T-helper 22 cell (primary cell): ENCODE results near the gene FAM8A1.
A peak's percentile ranks its signal among the peaks of the same experiment; 100 is the strongest.
"Not testable (repeated sequence)": the region's sequence is repeated elsewhere in the genome, so short reads cannot be mapped to it uniquely, and the experiment has no call there.

ENCODE experiments used
- DNase-seq: peaks from one replicate; pipeline ENCODE4 v3.0.0-alpha.2; 2020; ENCODE audit warnings: low read depth

FAM8A1 gene, protein sequence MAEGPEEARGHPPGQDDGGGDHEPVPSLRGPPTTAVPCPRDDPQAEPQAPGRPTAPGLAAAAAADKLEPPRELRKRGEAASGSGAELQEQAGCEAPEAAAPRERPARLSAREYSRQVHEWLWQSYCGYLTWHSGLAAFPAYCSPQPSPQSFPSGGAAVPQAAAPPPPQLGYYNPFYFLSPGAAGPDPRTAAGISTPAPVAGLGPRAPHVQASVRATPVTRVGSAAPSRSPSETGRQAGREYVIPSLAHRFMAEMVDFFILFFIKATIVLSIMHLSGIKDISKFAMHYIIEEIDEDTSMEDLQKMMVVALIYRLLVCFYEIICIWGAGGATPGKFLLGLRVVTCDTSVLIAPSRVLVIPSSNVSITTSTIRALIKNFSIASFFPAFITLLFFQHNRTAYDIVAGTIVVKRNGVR

DNA sequence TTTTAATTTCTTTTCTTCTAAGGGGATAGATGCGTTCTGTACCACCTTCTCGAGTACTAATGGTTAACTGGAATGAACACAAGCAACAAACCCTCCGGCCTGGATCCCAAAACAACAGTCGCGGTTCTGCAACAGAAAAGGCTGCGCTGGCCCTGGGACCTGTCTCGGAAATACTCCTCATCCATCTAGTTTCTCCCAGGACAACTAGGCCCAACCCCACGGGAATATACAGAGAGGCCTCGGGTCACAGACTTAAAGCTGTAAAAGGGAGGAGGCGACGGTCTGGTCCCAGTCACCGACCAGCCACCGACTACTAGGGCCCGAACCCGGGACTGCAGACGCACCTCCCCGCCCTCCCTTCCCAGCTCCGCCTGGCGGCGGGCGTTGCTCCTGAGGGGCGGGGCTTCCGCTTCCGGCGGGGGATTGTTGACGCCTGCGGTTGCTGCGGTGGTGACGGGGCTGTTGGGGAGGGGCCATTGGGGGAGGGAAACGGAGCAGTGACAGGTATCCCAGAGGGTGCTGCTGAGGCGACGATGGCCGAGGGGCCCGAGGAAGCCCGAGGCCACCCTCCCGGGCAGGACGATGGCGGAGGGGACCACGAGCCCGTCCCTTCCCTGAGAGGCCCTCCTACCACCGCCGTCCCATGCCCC is at the start of gene FAM8A1:
FAM8A1 (plus strand) TSS at position 426 of the 650 bp plus-strand sequence; CDS start at position 534, 108 bp downstream.
- peak; percentile 87 for DNase-seq

DNA sequence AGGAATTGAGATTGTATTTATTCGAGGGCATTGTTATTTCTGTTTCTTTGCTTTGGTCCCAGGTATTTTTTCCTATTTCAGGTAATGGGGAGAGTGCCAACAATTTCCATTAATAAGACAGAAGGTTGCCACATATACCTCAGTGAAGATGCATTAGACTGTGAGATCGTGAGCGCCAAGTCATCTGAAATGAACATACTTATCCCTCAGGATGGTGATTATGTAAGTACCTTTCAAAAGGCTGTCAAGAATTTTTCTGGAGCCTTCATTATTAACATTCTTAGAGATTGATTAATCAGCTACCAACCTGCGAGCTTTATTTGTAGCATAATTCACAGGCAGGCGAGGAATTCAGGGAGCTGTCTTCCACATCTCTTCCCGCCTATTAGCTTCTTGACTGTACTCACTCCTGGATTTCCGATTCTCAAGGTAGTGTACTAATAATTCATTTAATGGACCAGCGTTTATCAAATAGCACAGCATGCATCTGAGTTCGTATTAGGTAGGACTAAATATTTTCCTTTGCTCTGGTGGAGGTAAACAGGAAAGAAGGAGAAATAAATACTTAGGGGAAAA is 48.6 kb upstream of the FAM8A1 start:
- DNase-seq: no peak

DNA sequence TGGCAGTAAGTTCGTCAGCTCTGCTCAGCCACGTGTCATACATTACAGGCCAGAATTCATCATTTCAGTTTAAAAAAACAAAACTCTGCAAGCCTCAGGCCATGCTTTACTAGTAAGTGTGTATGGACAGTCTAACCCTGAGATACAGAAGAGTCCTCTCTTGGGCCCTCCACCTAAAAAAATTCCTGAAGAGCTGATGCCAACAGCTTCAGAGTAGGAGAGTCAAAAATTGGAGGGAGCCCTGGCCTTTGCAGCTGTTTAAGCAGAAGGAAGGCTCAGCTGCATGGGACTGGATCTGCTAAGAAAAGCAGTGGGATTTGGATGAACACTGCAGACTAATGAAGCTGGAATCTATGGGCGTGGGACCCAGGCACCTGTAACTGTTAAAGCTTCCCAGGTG is 47.2 kb upstream of the FAM8A1 start:
- no peak for DNase-seq

DNA sequence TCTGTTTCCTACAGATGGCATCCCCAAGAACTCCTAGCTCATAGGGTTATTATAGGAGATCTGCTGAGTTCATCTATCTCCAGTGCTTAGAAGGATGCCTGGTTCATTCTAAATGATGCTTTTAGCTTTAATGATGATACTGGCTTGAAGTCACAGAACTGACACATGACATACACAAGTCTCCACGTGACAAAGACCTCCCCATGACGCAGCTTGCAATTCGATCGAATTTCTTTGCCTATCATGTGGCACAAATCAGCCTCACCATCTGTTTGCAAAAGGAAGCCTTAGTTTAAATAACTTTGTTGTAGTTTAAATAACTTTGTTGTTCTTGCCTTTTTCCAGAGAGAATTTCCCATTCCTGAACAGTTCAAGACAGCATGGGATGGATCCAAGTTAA is 44.1 kb upstream of the FAM8A1 start:
- DNase-seq: no peak

DNA sequence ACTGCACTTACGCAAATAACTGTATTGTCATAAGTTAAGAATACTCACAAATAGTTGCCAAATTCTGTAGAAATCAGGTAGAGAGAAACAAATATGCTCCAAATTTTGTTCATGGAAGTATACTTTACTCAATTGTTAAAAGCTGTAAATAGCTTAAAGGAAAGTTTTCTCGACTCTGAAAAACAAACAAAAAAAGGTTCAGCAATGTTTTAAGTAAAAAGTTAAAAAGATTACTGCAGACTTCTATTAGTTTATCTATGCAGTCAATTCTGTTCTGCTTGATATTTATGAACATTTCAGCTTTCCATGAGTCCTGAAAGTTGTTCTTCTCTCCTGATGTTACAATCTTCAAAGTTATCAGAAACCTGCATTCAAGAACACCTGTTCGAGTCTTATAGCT is 37.5 kb upstream of the FAM8A1 start:
- DNase-seq: no peak

DNA sequence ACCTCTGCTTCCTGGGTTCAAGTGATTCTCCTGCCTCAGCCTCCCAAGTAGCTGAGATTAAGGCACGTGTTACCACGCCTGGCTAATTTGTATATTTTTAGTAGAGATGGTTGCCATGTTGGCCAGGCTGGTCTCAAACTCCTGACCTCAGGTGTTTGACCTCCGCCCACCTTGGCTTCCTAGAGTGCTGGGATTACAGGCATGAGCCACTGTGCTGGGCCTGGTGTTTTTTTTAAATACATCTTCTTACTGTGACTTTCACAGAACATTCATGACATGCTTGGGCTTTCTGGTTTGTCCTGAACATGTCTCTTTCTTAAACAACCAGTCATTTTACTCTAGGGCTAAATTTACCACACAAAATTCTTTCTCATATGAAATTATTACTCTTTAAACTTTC is 34.7 kb upstream of the FAM8A1 start:
- DNase-seq: no peak

DNA sequence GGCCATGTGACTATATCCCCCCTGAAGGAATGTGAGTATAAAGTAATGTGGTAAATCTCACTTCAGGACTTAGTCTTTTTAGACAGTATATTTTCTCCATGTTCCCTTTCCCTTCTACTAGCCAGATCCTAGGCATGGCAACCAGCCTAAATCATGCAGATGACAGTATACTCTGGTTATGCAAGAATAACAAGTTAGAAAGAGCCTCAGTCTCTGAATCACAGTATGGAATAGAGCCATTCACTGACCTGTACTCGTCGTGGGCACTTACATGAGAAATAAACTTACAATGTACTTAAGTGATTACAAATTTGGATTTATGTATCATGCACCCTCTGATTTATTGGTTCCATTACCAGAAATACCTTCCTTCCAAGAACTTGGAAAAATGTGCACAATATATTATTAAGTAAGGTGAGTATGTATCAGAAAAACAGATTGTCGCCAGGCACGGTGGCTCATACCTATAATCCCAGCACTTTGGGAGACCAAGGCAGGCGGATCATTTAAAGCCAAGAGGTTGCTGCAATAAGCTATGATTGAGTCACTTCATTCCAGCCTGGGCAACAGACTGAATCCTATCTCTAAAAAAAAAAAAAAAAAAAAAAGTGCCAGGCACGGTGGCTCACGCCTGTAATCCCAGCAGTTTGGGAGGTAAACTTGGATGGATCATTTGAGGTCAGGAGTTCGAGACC is 25.1 kb upstream of the FAM8A1 start:
- DNase-seq: no peak

DNA sequence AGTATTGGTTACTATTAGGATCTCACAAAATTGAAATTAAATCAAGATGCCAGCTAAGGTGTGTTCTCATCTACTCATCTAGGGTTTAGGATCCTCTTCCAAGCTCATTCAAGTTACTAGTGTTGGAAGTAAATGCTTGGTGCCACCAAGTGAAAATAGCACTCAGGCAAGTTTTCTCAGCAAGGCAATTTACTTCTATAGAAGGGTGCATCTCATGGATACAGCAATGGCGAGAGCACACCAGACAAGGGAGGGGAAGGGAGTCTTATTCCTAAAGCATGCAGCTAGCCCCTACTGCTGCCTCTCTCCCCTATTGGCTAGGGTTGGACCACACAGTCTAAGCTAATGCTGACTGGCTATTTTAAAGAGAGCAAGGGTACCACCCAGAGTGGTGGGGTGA is 23.0 kb upstream of the FAM8A1 start:
- DNase-seq: no peak

DNA sequence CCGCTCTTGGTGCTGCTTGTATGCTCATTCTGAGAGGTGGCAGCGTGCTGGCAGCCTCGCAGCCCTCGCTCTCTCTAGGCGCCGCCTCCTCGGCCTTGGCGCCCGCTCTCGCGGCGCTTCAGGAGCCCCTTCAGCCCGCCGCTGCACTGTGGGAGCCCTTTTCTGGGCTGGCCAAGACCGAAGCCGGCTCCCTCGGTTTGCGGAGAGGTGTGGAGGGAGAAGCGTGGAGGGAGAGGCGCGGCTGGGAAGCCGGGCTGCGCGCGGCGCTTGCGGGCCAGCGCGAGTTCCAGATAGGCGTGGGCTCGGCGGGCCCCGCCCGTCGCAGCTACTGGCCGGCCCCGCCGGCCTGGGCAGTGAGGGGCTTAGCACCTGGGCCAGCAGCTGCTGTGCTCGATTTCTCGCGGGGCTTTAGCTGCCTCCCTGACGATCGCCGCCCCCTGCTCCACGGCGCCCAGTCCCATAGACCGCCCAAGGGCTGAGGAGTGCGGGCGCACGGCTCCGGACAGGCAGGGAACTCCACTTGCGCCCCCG is 19.5 kb upstream of the FAM8A1 start:
- DNase-seq: no peak

DNA sequence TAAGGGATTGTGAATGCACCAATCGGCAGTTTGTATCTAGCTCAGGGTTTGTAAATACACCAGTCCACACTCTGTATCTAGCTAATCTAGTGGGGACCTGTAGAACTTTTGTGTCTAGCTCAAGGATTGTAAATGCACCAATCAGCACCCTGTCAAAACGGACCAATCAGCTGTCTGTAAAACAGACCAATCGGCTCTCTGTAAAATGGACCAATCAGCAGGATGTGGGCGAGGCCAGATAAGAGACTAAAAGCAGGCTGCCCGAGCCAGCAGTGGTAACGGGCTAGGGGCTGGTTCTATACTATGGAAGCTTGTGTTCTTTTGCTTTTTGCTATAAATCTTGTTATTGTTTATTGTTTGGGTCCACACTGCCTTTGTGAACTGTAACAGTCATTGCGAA is 18.8 kb upstream of the FAM8A1 start:
- not testable (repeated sequence) for DNase-seq

DNA sequence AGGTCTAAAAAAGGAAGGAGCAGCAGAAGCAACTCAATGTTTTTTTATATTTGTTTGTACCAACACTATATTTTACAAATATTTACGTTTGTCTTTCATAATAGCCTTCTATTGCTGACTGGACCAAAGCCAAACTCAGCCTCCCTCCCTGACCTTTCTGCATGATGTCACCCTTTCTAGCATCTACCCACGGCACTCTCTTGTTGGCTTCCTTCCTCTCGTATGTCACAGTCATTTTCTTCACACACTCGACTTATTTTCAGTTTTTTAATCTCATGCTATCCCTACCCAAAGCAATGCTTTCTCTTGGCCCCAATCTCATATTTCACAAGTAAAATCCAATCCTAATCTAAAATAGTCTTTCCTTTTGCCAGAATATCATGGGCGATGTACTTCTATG is 16.3 kb upstream of the FAM8A1 start:
- no peak for DNase-seq

DNA sequence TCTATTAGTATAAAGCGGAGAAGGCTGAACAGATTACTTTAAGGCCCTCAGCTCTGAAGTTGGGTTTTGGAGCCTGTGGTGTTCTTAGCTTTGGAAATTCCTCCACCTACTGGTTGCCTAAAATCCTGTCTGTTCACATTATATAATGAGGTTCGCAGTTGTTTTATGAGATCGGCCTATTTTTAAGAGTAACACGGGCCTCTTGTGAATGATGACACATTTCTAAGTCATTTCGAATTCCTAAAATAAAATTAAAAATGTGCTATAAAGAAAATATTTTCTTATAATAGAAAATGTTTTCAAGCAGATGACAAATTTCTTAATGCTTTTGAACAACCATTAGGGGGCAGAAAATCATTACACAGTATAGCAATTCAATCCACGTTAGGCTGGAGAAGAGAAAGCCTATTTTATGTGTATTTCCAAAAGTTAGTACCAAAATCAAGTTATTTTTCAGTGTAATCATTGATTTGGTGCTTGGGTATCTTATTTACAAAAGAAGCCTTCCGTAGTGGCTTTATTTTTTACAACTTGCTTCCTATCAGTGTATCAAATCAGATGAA is 15.8 kb upstream of the FAM8A1 start:
- no peak for DNase-seq

DNA sequence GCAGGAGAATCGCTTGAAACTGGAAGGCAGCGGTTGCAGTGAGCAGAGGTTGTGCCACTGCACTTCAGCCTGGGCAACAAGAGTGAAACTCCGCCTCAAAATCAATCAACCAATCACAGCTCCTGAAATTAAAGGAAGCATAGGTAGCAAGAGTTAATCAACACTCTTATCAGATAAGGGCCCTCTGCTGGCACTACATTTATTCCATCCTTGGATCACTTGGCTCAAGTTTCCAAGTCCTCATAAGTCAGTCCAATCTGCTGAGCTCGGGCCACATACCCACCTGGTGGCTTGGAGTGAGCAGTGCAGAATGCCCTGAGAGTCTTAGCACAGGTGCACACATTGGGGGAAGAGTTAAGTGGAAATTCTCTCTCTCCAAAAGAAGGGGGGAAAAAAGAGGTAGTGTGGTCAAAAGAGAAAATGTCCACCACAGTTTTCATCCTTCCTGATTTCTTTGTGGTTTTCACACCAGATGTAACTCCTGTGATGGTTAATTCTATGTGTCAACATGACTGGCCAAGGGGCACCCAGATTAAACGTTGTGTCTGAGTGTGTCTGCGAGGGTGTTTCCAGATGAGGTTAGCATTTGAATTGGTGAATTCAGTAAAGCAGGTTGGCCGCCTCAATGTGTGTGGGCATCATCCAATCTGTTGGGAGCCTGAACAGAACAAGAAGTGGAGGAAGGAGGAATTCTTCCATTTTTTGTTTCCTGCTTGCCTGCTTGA is 14.2 kb upstream of the FAM8A1 start:
- DNase-seq: no peak

DNA sequence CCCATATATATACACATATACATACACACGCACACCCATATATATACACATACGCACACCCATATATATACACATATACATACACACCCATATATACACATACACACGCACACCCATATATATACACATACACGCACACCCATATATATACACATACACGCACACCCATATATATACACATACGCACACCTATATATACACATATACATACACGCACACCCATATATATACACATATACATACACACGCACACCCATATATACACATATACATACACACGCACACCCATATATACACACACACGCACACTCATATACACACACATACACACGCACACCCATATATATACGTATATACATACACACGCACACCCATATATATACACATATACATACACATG is 13.5 kb upstream of the FAM8A1 start:
- not testable (repeated sequence) for DNase-seq

DNA sequence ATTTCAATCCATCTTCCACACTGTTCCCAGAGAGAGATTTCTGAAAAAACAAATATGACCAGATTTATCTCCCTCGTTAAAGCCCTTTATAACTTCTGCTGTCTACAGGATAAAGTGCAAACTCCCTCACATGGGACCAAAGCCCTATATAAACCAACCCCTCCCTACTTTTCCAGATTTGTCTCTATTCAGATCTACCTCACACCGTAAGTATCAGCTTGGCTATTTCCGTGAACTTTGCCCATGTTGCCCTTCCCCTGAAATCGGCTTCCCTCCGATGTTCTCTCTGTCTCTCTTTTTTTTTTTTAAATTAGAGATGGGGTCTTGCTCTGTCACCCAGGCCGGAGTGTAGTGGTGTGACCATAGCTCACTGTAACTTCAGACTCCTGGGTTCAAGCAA is 12.1 kb upstream of the FAM8A1 start:
- no peak for DNase-seq

DNA sequence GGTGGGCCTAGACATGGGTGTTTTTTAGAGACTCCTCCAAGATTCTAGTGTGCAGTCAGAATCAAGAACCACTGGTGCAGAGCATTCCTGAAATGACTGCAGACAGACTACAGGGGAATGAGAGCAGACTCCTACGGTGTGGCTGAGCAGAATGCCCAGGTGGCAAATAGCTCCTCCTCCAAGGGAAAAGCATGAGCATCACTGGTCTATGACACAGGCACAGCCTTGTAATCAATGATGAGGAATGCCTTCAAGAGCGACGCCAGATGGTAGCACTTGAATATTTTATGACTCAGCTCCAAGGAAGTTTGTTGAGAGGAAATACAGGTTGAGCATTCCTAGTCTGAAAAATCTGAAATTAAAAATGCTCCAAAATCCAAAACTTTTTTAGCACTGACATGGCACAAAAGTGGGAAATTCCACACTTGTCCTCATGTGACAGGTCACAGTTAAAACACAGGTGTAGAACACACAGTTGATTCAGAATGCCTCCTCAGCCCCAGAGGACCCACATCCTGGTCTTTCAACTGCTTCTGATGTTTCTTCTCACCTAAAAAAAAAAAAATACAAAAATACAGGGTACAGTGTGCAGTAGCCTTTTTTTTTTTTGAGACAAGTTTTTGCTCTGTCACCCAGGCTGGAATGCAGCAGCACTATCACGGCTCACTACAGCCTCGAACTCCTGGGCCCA is 10.6 kb upstream of the FAM8A1 start:
- no peak for DNase-seq

DNA sequence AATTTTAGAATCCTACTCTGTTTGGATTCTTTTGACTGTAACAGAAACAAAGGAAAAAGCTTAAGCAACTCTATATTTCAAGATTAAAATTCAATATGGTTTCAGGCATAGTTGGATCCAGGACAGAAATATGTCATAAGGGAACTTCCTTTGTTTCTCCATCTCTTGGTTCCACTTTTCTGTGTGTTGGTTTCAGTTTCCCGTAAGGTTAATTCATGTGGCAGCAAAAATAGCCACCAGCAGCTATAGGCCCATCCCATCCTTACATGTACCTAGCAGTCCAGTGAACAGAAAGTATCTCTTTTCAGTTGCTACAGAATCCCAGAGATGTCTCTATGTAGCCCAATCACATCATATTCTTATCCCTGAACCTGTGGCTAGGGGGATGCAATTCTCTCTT is 8.8 kb upstream of the FAM8A1 start:
- no peak for DNase-seq

DNA sequence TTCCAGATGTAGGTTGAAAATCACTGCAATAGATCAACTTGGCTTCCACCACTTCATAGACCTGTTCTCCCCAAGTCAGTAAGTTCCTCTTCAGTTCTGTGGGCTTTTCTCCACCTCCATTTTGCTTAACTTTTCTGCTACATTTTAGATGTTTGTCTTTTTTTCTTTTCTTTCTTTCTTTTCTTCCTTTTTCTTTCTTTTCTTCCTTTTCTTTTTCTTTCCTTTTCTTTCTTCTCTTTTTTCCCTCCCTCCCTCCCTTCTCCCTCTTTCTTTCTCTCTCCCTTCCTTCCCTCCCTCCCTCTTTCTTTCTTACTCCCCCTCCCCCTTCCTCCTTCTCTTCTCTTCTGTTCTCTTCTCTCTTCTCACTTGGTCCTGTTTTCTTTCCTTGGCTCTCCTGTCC is 6.9 kb upstream of the FAM8A1 start:
- no peak for DNase-seq

DNA sequence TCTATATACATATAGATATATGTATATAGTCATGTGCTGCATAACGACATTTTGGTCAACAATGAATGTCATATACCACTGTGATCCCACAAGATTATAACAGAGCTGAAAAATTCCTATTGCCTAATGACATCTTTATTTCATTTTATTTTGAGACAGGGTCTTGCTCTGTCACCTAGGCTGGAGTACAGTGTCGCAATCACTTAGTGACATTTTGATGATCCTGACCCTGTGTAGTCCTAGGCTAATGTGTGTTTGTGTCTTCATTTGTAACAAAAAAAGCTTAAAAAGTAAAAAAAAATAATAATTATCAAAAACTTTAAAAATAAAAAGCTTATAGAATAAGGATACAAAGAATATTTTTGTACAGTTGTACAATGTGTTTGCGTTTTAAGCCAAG is 4.0 kb upstream of the FAM8A1 start:
- DNase-seq: no peak

DNA sequence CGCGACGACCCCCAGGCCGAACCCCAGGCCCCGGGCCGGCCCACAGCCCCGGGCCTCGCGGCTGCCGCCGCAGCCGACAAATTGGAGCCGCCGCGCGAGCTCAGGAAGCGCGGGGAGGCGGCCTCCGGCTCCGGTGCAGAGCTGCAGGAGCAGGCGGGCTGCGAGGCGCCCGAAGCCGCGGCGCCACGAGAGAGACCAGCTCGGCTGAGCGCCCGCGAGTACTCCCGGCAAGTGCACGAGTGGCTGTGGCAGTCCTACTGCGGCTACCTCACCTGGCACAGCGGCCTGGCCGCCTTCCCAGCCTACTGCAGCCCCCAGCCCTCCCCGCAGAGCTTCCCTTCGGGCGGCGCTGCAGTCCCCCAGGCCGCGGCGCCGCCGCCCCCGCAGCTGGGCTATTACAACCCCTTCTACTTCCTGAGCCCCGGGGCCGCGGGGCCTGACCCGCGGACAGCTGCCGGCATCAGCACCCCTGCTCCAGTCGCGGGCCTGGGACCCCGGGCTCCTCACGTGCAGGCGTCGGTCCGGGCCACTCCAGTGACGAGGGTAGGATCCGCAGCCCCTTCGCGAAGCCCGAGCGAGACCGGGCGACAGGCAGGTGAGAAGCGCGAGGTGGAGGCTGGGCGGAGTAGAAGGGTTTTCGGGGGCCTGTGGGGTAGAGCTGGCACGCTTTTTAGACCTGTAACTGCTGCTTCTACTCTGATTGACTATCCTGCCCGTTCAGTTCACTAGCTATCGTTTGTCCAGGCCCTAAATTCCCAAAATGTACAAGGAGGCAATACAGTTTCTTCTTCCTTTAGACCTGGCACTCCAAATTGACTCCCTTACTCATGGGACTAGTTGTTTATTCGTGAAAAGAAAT is 654 bp downstream of the FAM8A1 start:
- peak; percentile 8 for DNase-seq
